ENCODE data around the gene TP73.

TP73 gene

DNA sequence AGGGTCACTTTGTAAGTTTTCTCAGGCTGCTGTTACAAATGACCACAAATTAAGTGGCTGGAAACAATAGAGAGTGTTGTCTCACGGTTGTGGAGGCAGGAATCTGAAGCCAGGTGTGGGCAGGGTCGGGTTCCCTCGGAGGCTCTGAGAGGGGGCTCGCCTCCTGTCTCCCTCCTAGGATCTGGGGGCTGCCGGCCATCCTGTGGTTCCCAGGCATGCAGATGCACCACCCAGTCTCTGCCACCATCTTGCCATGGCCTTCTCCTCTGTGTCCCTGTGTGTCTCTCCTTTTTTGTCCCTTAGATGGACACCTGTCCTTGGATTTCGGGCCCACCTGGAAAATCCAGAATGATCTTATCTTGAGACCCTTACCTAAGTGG lies 4.8 kb downstream of the TP73 start:
- H3K9ac ChIP-seq = no peak overlapping the region
- peaks cover 90% of the 10 kb centered on the region for H3K27me3 ChIP-seq (ENCODE audit: insufficient read depth, low read depth)
- no peaks in the 10 kb centered on the region for H3K4me1 ChIP-seq (ENCODE audit: low read depth, poor library complexity, severe bottlenecking)
- TF ChIP-seq, protein P1, sequence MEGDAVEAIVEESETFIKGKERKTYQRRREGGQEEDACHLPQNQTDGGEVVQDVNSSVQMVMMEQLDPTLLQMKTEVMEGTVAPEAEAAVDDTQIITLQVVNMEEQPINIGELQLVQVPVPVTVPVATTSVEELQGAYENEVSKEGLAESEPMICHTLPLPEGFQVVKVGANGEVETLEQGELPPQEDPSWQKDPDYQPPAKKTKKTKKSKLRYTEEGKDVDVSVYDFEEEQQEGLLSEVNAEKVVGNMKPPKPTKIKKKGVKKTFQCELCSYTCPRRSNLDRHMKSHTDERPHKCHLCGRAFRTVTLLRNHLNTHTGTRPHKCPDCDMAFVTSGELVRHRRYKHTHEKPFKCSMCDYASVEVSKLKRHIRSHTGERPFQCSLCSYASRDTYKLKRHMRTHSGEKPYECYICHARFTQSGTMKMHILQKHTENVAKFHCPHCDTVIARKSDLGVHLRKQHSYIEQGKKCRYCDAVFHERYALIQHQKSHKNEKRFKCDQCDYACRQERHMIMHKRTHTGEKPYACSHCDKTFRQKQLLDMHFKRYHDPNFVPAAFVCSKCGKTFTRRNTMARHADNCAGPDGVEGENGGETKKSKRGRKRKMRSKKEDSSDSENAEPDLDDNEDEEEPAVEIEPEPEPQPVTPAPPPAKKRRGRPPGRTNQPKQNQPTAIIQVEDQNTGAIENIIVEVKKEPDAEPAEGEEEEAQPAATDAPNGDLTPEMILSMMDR (conservative IDR thresholded peaks at IDR 0.05; ENCODE audit: low read depth, low read length) = no peak
- H2AFZ ChIP-seq (ENCODE audit: low read depth) = no peak overlapping the region
- no peak overlapping the region for H3K4me2 ChIP-seq
- no peak overlapping the region for H3K4me3 ChIP-seq (IDR thresholded peaks at IDR 0.05; ENCODE audit: insufficient read depth, low read depth, low read length)
- no peaks in the 10 kb centered on the region for H3K36me3 ChIP-seq (ENCODE audit: insufficient read depth)
- no peaks in the 10 kb centered on the region for H3K79me2 ChIP-seq (ENCODE audit: insufficient read depth, low read depth)
- H3K27ac ChIP-seq = no peak overlapping the region
- no peaks in the 10 kb centered on the region for H4K20me1 ChIP-seq (ENCODE audit: insufficient read depth)

DNA sequence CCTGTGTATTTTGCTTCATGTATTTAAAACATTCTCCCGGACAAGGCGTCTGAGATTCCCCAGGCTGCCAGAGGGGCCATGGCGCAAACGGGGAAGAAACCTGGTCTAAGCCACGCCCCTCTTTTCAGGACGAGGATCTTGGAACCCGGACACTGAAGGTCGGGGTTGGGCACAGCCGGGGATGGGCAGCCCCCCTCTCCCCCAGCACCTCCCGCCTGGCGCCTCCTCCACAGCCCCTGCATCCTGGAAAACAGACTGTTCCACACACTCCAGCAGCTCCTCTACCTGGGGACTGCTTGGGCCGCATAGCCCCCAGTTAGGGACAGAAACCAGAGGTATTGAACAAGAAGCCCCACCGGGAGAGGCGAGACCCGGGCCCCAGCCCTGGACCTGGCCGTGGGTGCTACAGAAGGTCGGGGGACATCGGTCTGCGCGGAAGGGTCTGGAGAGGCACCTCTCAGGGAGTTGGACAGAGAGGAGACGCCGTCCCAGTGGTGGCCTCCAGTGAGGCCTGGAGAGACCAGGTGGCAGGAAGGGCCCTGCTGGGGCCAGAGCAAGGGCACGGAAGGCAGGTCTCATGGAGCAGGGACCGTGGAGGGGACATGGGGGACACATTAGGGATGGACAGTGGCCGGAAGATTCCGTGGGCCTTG lies 5.4 kb downstream of the TP73 start:
- Histone ChIP-seq H3K79me2 (ENCODE audit: insufficient read depth, low read depth) (no peaks in the 10 kb centered on the region), H3K4me1 (ENCODE audit: low read depth, poor library complexity, severe bottlenecking) (no peaks in the 10 kb centered on the region), H3K27me3 (ENCODE audit: insufficient read depth, low read depth) (peaks cover 96% of the 10 kb centered on the region), H3K4me2 (no peak overlapping the region), H2AFZ (ENCODE audit: low read depth) (no peak overlapping the region), H3K9ac (no peak overlapping the region), H4K20me1 (ENCODE audit: insufficient read depth) (no peaks in the 10 kb centered on the region), H3K27ac (no peak overlapping the region), H3K4me3 (IDR thresholded peaks at IDR 0.05; ENCODE audit: insufficient read depth, low read depth, low read length) (no peak overlapping the region), H3K36me3 (ENCODE audit: insufficient read depth) (no peaks in the 10 kb centered on the region)
- TF ChIP-seq, protein P1 (conservative IDR thresholded peaks at IDR 0.05; ENCODE audit: low read depth, low read length) = no peak

DNA sequence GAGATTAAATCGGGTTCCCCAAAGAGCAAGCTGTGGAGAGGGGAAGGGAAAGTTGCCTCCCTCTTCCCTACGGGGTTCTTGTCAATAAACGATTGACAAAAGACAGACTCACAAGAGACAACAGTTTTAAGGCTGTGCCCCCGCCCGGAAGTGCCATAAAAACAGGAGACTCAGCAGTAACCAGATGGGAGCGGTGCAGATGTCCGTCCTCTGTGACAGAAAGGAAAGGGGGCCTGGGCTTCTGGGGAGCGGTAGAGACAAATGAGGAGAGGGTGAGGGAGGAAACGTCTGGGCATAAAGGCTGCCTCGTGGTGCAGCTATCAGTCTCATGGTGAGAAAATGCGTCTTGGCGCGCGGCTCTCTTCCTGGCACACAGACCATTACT lies 5.9 kb downstream of the TP73 start:
- TF ChIP-seq, protein P1 (conservative IDR thresholded peaks at IDR 0.05; ENCODE audit: low read depth, low read length) = no peak
- Histone ChIP-seq H3K36me3 (ENCODE audit: insufficient read depth) (no peaks in the 10 kb centered on the region), H3K27ac (no peak overlapping the region), H3K79me2 (ENCODE audit: insufficient read depth, low read depth) (no peaks in the 10 kb centered on the region), H4K20me1 (ENCODE audit: insufficient read depth) (no peaks in the 10 kb centered on the region), H3K4me3 (IDR thresholded peaks at IDR 0.05; ENCODE audit: insufficient read depth, low read depth, low read length) (no peak overlapping the region), H3K4me2 (no peak overlapping the region), H2AFZ (ENCODE audit: low read depth) (no peak overlapping the region), H3K27me3 (ENCODE audit: insufficient read depth, low read depth) (peaks cover 96% of the 10 kb centered on the region), H3K4me1 (ENCODE audit: low read depth, poor library complexity, severe bottlenecking) (no peaks in the 10 kb centered on the region), H3K9ac (no peak overlapping the region)

DNA sequence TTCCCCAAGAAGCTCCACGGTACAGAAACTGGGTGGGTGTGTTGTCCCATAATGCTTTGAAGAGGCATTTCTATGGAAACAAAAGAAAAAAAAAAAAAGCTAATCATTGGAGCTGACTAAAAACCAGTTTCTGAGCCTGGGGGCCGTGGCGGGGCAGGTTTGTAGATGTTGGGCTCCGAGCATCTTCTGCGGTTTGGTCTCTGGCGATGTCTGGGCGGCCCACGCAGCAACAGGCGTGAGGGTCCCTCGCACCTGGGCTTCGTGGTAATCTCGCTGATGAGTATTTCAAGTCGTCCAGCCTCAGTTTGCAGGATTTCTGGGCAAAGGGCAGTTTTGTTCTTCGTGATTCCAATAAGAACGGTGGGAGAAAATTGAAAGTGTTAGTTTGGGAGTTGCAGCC lies 6.8 kb downstream of the TP73 start:
- no peaks in the 10 kb centered on the region for H3K79me2 ChIP-seq (ENCODE audit: insufficient read depth, low read depth)
- H3K4me3 ChIP-seq (IDR thresholded peaks at IDR 0.05; ENCODE audit: insufficient read depth, low read depth, low read length) = no peak overlapping the region
- H3K27ac ChIP-seq = no peak overlapping the region
- H2AFZ ChIP-seq (ENCODE audit: low read depth) = no peak overlapping the region
- TF ChIP-seq, protein P1 (conservative IDR thresholded peaks at IDR 0.05; ENCODE audit: low read depth, low read length) = no peak
- no peak overlapping the region for H3K9ac ChIP-seq
- H3K4me2 ChIP-seq = no peak overlapping the region
- H3K27me3 ChIP-seq (ENCODE audit: insufficient read depth, low read depth) = peaks cover 96% of the 10 kb centered on the region
- H3K4me1 ChIP-seq (ENCODE audit: low read depth, poor library complexity, severe bottlenecking) = no peaks in the 10 kb centered on the region
- no peaks in the 10 kb centered on the region for H4K20me1 ChIP-seq (ENCODE audit: insufficient read depth)
- no peaks in the 10 kb centered on the region for H3K36me3 ChIP-seq (ENCODE audit: insufficient read depth)

Measured in KMS-11 (cell line).